ENCODE measurements around the gene P3H4. TPM values are rescaled to one million over a fixed set of nuclear protein-coding genes. Genes with fewer than 3 reads are reported as not detected.

The P3H4 gene
- total and polyA plus RNA-seq, 4 experiments from 2014 or later, result 1.4 to 6.8 (median 5.1) TPM

GRCh38 chr17:41810659-41811548, 845 bp downstream of the P3H4 start:
- peak overlapping the region; percentile 45 for H3K27ac ChIP-seq (ENCODE audit: low read depth, low read length)
- no peak for DNase-seq
- no peaks in the 10 kb centered on the region for H3K9me3 Mint-ChIP-seq

GRCh38 chr17:41806685-41807445, 4.9 kb downstream of the P3H4 start:
- Histone ChIP-seq H3K9me3 (ENCODE audit: control insufficient read depth in 1 of 2, low read length in 2 of 2) (no peaks in the 10 kb centered on the region), H3K36me3 (ENCODE audit: insufficient read depth, low read length) (no peaks in the 10 kb centered on the region), H3K4me3 (ENCODE audit: low read length in 2 of 2) (no peak overlapping the region), H3K4me1 (ENCODE audit: insufficient read depth, low read length) (peaks cover 11% of the 10 kb centered on the region), H3K27ac (ENCODE audit: low read depth, low read length) (no peak overlapping the region), H3K27me3 (ENCODE audit: insufficient read depth, low read length) (no peaks in the 10 kb centered on the region)
- peak overlapping the region in 1 of 7 donors; percentile 31 for H3K27ac Mint-ChIP-seq
- CTCF ChIA-PET (ENCODE audit: partially characterized antibody), result interaction anchor here (1.0 kb wide), 1 partner anchor 16 kb away, joined by 3 read pairs; no protein-coding TSS in a partner anchor
- H3K27me3 Mint-ChIP-seq, result no peaks in the 10 kb centered on the region
- no peaks in the 10 kb centered on the region for H3K9me3 Mint-ChIP-seq
- no peak overlapping the region for H3K4me3 Mint-ChIP-seq
- peaks cover 0 to 1% of the 10 kb centered on the region in 2 donors for H3K36me3 Mint-ChIP-seq
- intact Hi-C loops (cut with micrococcal nuclease), result no loop called here
- peaks cover 8 to 21% (median 14%) of the 10 kb centered on the region in 4 donors for H3K4me1 Mint-ChIP-seq
- POLR2A ChIA-PET (ENCODE audit: partially characterized antibody), result no interaction called here
- DNase-seq, result no peak

More at GRCh38 chr17:41810659-41811548, 845 bp downstream of the P3H4 start:
- Histone ChIP-seq H3K4me3 (ENCODE audit: low read length in 2 of 2) (peak overlapping the region in 1 of 2 donors; percentile 62), H3K27me3 (ENCODE audit: insufficient read depth, low read length) (no peaks in the 10 kb centered on the region), H3K9me3 (ENCODE audit: control insufficient read depth in 1 of 2, low read length in 2 of 2) (no peaks in the 10 kb centered on the region), H3K36me3 (ENCODE audit: insufficient read depth, low read length) (no peaks in the 10 kb centered on the region), H3K4me1 (ENCODE audit: insufficient read depth, low read length) (peaks cover 20% of the 10 kb centered on the region)
- CTCF ChIA-PET (ENCODE audit: partially characterized antibody), result interaction anchor here (1.0 to 3.9 kb wide), 13 partner anchors 10 to 155 kb away, joined by 3 to 35 read pairs (median 5); partner anchors contain the start of genes ACLY and JUP
- Mint-ChIP-seq H3K27me3 (no peaks in the 10 kb centered on the region), H3K36me3 (peaks cover 0 to 5% of the 10 kb centered on the region in 2 donors), H3K27ac (peak overlapping the region in 2 of 7 donors; percentile 65 to 68), H3K4me3 (peak overlapping the region; percentile 55 to 88 (median 74)), H3K4me1 (peaks cover 15 to 28% (median 20%) of the 10 kb centered on the region in 4 donors)
- intact Hi-C loops (cut with micrococcal nuclease), result loop anchor here (1.0 to 5.0 kb wide), 2 partner anchors 10 to 121 kb away; partner anchors contain the start of gene ODAD4
- POLR2A ChIA-PET (ENCODE audit: partially characterized antibody), result interaction anchor here (0.9 to 3.8 kb wide), 12 partner anchors 9 to 206 kb away, joined by 3 to 25 read pairs (median 5); partner anchors contain the start of genes DNAJC7, EIF1, HAP1 and JUP

GRCh38 chr17:41803049-41804020, 8.4 kb downstream of the P3H4 start:
- Mint-ChIP-seq H3K9me3 (no peaks in the 10 kb centered on the region), H3K27me3 (peaks cover 0 to 3% of the 10 kb centered on the region in 2 donors), H3K36me3 (no peaks in the 10 kb centered on the region), H3K4me3 (no peak overlapping the region), H3K27ac (peak overlapping the region in 1 of 7 donors; percentile 37), H3K4me1 (peaks cover 1 to 11% (median 5%) of the 10 kb centered on the region in 4 donors)
- no peaks in the 10 kb centered on the region for H3K4me1 ChIP-seq (ENCODE audit: insufficient read depth, low read length)
- no peaks in the 10 kb centered on the region for H3K27me3 ChIP-seq (ENCODE audit: insufficient read depth, low read length)
- H3K9me3 ChIP-seq (ENCODE audit: control insufficient read depth in 1 of 2, low read length in 2 of 2), result no peaks in the 10 kb centered on the region
- H3K36me3 ChIP-seq (ENCODE audit: insufficient read depth, low read length), result no peaks in the 10 kb centered on the region
- intact Hi-C loops (cut with micrococcal nuclease), result no loop called here
- ChIA-PET CTCF (ENCODE audit: partially characterized antibody) (interaction anchor here (1.4 to 4.9 kb wide), 3 partner anchors 8 to 115 kb away, joined by 4 to 47 read pairs (median 35); partner anchors contain the start of genes ACLY, FKBP10, HAP1 and P3H4), POLR2A (ENCODE audit: partially characterized antibody) (no interaction called here)
- H3K4me3 ChIP-seq (ENCODE audit: low read length in 2 of 2), result no peak overlapping the region
- no peak for DNase-seq
- no peak overlapping the region for H3K27ac ChIP-seq (ENCODE audit: low read depth, low read length)

GRCh38 chr17:41801374-41802271, 10.1 kb downstream of the P3H4 start:
- H3K36me3 Mint-ChIP-seq, result no peaks in the 10 kb centered on the region
- ChIA-PET CTCF (ENCODE audit: partially characterized antibody) (interaction anchor here (0.6 to 4.9 kb wide), 18 partner anchors 9 to 743 kb away, joined by 3 to 47 read pairs (median 4); partner anchors contain the start of genes ACLY, FKBP10, HAP1 and JUP), POLR2A (ENCODE audit: partially characterized antibody) (interaction anchor here (1.3 to 2.5 kb wide), 4 partner anchors 10 to 112 kb away, joined by 3 to 8 read pairs (median 5); partner anchors contain the start of genes EIF1, KLHL11 and P3H4)
- Histone ChIP-seq H3K4me1 (ENCODE audit: insufficient read depth, low read length) (no peaks in the 10 kb centered on the region), H3K36me3 (ENCODE audit: insufficient read depth, low read length) (no peaks in the 10 kb centered on the region), H3K27ac (ENCODE audit: low read depth, low read length) (no peak overlapping the region), H3K4me3 (ENCODE audit: low read length in 2 of 2) (no peak overlapping the region), H3K9me3 (ENCODE audit: control insufficient read depth in 1 of 2, low read length in 2 of 2) (no peaks in the 10 kb centered on the region), H3K27me3 (ENCODE audit: insufficient read depth, low read length) (no peaks in the 10 kb centered on the region)
- peaks cover 0 to 3% of the 10 kb centered on the region in 2 donors for H3K27me3 Mint-ChIP-seq
- peak overlapping the region in 1 of 7 donors; percentile 57 for H3K27ac Mint-ChIP-seq
- intact Hi-C loops (cut with micrococcal nuclease), result loop anchor here (1.0 kb wide), 2 partner anchors 10 to 63 kb away; partner anchors contain the start of gene P3H4
- no peaks in the 10 kb centered on the region for H3K9me3 Mint-ChIP-seq
- peaks cover 1 to 11% (median 5%) of the 10 kb centered on the region in 4 donors for H3K4me1 Mint-ChIP-seq
- H3K4me3 Mint-ChIP-seq, result no peak overlapping the region
- peak; percentile 50 to 67 (median 62) for DNase-seq

GRCh38 chr17:41800601-41801373, 11.0 kb downstream of the P3H4 start:
- Mint-ChIP-seq H3K4me1 (peaks cover 1 to 11% (median 4%) of the 10 kb centered on the region in 4 donors), H3K27me3 (peaks cover 0 to 3% of the 10 kb centered on the region in 2 donors), H3K4me3 (peak overlapping the region in 1 of 8 donors; percentile 5), H3K27ac (peak overlapping the region in 1 of 7 donors; percentile 68), H3K36me3 (no peaks in the 10 kb centered on the region), H3K9me3 (no peaks in the 10 kb centered on the region)
- ChIA-PET CTCF (ENCODE audit: partially characterized antibody) (interaction anchor here (0.6 to 4.9 kb wide), 15 partner anchors 10 to 87 kb away, joined by 3 to 47 read pairs (median 4); partner anchors contain the start of genes FKBP10, HAP1, JUP and P3H4), POLR2A (ENCODE audit: partially characterized antibody) (interaction anchor here (0.6 to 2.5 kb wide), 5 partner anchors 11 to 64 kb away, joined by 3 to 8 read pairs (median 3); partner anchors contain the start of genes KLHL11 and P3H4)
- Histone ChIP-seq H3K27ac (ENCODE audit: low read depth, low read length) (no peak overlapping the region), H3K36me3 (ENCODE audit: insufficient read depth, low read length) (no peaks in the 10 kb centered on the region), H3K4me3 (ENCODE audit: low read length in 2 of 2) (no peak overlapping the region), H3K4me1 (ENCODE audit: insufficient read depth, low read length) (no peaks in the 10 kb centered on the region), H3K27me3 (ENCODE audit: insufficient read depth, low read length) (no peaks in the 10 kb centered on the region), H3K9me3 (ENCODE audit: control insufficient read depth in 1 of 2, low read length in 2 of 2) (no peaks in the 10 kb centered on the region)
- intact Hi-C loops (cut with micrococcal nuclease), result loop anchor here (1.0 kb wide), 2 partner anchors 11 to 62 kb away; partner anchors contain the start of gene P3H4
- DNase-seq, result peak in 1 of 5 donors; percentile 39
